ENCODE measurements around the gene COBLL1. TPM values are rescaled to one million over a fixed set of nuclear protein-coding genes. Genes with fewer than 3 reads are reported as not detected.
A peak's percentile ranks its signal among the peaks of the same experiment; 100 is the strongest.
"Not testable (repeated sequence)": the region's sequence is repeated elsewhere in the genome, so short reads cannot be mapped to it uniquely, and the experiment has no call there.

The COBLL1 gene
- total and polyA plus RNA-seq, 4 donors = 12.6 to 31.3 (median 20.6) TPM

DNA sequence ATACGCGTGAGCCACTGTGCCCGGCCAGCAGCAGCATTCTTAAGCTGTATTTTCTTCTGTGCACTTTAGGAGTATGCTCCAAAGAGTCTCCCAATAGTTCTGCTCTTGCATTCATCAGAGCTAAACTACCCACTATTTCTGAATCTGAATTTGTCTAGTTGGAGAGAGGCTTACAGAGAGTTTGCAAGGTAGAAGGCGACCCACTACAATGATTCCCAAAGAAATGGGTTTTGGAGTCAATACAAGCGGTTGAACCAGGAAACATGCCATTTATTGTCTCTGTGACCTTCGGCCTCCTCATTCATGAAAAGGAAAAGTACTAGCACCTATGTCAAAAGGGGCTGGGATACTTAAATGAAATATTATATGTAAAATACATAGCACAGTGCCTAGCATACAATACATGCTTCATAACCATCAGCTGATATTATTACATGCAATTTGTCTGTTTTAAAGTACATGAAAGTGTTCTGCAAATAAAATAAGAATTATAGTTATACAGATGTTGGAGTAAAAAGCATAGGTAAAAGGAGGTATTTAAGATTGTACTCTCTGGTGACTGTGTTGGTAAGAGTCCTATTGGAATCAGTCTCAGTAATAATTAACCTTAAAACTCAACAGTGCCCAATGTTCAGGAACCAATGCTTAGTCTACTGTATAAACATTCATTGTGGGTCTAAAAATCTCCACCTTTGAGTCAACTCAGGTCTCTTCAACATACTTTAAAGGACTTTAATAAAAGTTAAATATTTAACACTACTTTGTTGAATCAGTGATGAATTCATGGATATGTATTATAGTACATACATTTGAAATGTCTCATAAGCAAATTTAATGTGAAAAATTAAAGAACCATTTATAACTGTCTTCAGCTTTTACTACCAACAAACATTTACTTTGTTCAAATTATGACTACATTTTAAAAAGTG, 130.5 kb downstream of the COBLL1 start:
- H3K4me3 ChIP-seq (ENCODE audit: low read depth, low read length) = no peak overlapping the region
- no CpG with 5 or more reads among the region's 6 CpGs for WGBS (ENCODE audit: insufficient coverage)
- no peaks in the 10 kb centered on the region for H3K36me3 ChIP-seq (ENCODE audit: control insufficient read depth, insufficient read depth, low read length)
- H3K4me1 ChIP-seq (ENCODE audit: control insufficient read depth, insufficient read depth, low read length) = no peaks in the 10 kb centered on the region
- DNase-seq (ENCODE audit: low read depth in 4 of 6, low spot score in 6 of 6) = no peak
- no peaks in the 10 kb centered on the region for H3K27me3 ChIP-seq (ENCODE audit: control insufficient read depth, insufficient read depth, low read length)
- no peaks in the 10 kb centered on the region for H3K9me3 ChIP-seq (ENCODE audit: control insufficient read depth, insufficient read depth, low read length)
- H3K27ac ChIP-seq (ENCODE audit: low read depth, low read length) = no peak overlapping the region

DNA sequence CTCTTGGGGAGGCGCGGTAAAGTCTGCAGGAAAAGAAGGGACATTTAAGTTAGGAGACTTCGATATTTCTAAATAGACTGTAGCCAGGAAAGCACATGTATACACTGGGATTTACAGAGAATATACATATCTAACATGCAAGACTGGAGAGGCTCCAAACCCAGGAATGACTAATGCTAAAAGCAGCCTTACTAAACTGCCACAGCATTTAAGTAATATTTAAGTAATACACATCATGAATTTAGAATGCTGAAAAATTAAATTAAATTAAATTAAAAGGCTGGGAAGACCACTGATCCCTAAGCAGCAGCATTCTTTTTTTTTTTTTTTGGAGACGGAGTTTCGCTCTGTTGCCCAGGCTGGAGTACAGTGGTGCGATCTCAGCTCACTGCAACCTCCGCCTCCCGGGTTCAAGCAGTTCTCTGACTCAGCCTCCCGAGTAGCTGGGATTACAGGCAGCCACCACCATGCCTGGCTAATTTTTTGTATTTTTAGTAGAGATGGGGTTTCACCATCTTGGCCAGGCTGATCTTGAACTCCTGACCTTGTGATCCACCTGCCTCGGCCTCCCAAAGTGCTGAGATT, 131.3 kb downstream of the COBLL1 start:
- DNase-seq (ENCODE audit: low read depth in 4 of 6, low spot score in 6 of 6); H3K27me3 ChIP-seq (ENCODE audit: control insufficient read depth, insufficient read depth, low read length); H3K9me3 ChIP-seq (ENCODE audit: control insufficient read depth, insufficient read depth, low read length); H3K36me3 ChIP-seq (ENCODE audit: control insufficient read depth, insufficient read depth, low read length); H3K4me3 ChIP-seq (ENCODE audit: low read depth, low read length); H3K4me1 ChIP-seq (ENCODE audit: control insufficient read depth, insufficient read depth, low read length); H3K27ac ChIP-seq (ENCODE audit: low read depth, low read length): not testable (repeated sequence)
- WGBS (ENCODE audit: insufficient coverage) = 95% methylated on average over 4 of the region's 10 CpGs

DNA sequence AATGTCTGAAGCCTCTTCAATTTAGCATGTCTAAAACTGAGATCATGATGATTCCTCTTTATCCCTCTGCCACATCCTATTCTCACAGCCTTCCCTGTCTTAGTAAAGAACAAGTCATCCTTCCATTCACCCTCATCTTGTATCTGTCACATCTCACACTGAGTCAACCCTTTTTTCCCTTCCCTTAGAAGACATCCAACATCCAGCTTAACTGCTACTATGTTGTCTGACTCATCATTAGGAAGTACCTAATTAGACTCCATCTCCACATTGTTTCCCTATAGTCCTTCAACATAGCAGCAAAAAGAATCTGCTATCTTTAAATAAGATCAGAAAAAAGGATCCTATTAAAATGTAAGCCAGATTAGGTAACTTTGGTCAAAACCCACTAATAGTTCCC, 135.1 kb downstream of the COBLL1 start:
- Histone ChIP-seq H3K9me3 (ENCODE audit: control insufficient read depth, insufficient read depth, low read length) (no peaks in the 10 kb centered on the region), H3K4me1 (ENCODE audit: control insufficient read depth, insufficient read depth, low read length) (no peaks in the 10 kb centered on the region), H3K4me3 (ENCODE audit: low read depth, low read length) (no peak overlapping the region), H3K27me3 (ENCODE audit: control insufficient read depth, insufficient read depth, low read length) (no peaks in the 10 kb centered on the region), H3K36me3 (ENCODE audit: control insufficient read depth, insufficient read depth, low read length) (no peaks in the 10 kb centered on the region), H3K27ac (ENCODE audit: low read depth, low read length) (no peak overlapping the region)
- no peak for DNase-seq (ENCODE audit: low read depth in 4 of 6, low spot score in 6 of 6)

DNA sequence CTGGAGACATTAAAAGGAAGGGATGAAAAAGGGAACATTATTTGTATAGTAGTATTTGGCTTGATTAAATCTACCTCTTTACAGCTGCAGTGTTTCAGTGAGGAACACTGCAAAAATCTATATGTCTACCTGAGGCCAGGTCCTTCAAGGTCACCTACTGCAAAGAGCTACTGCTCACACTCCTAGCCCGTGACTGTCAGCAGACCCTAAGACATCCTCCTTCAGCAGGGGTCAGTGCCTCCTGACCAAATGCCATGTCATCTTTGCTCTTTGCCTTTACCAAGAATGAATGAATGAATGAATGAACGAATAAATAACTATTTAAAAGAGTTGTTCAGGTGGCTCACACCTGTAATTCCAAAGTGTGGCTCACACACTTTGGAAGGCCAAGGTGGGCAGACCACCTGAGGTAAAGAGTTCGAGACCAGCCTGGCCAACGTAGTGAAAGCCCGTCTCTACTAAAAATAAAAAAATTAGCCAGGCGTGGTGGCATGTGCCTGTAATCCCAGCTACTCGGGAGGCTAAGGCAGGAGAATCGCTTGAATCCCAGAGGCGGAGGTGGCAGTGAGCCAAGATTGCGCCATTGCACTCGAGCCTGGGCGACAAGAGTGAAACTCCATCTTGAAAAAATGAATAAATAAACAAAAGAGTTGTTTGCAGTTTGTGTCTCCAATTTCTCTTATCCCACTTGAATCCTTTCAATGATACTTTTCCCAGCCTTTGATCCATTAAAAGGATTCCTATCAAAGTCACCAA, 136.0 kb downstream of the COBLL1 start:
- DNase-seq (ENCODE audit: low read depth in 4 of 6, low spot score in 6 of 6) = no peak
- no peak overlapping the region for H3K4me3 ChIP-seq (ENCODE audit: low read depth, low read length)
- H3K27me3 ChIP-seq (ENCODE audit: control insufficient read depth, insufficient read depth, low read length) = no peaks in the 10 kb centered on the region
- H3K36me3 ChIP-seq (ENCODE audit: control insufficient read depth, insufficient read depth, low read length) = no peaks in the 10 kb centered on the region
- H3K4me1 ChIP-seq (ENCODE audit: control insufficient read depth, insufficient read depth, low read length) = no peaks in the 10 kb centered on the region
- H3K27ac ChIP-seq (ENCODE audit: low read depth, low read length) = no peak overlapping the region
- no peaks in the 10 kb centered on the region for H3K9me3 ChIP-seq (ENCODE audit: control insufficient read depth, insufficient read depth, low read length)
- 94% methylated on average over 5 of the region's 12 CpGs for WGBS (ENCODE audit: insufficient coverage)

DNA sequence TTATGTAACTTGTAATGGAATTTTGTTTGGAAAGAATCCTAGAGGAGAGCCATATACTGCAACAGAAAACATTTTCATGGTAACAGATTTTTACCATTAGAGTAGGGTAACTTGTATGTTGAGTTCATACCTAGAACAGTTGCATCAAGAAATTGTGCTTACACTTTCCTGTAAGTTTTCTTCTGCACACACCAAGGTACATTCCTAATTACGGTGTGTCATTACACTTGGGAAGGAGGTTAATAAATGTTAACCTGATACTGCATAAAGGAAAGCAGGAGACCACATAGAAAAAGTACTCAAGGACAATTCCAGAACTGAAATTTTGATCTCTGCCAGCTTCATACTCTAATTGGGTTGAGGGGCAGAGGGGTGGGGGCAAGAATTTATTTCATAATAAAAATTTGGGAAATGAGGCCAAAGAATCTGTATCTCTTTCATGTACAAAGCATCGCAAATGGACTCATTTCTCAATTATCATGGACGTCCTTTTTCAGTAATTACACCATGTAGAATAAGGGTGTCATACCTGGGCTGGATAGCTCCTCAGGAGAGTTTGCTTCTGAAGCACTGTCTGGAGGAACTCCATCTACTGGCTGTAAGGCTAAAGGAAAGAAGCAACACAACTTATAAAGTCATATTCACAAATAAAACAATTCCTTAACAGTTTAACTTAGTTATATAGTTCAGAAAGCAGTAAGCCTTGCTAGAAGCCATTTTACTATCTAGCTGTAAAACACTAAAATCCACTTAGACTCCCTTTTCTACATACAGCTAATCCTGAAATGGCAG, 137.5 kb downstream of the COBLL1 start:
- no peaks in the 10 kb centered on the region for H3K27me3 ChIP-seq (ENCODE audit: control insufficient read depth, insufficient read depth, low read length)
- no peaks in the 10 kb centered on the region for H3K9me3 ChIP-seq (ENCODE audit: control insufficient read depth, insufficient read depth, low read length)
- no peak overlapping the region for H3K27ac ChIP-seq (ENCODE audit: low read depth, low read length)
- no peak for DNase-seq (ENCODE audit: low read depth in 4 of 6, low spot score in 6 of 6)
- WGBS (ENCODE audit: insufficient coverage) = no CpG with 5 or more reads among the region's 3 CpGs
- no peaks in the 10 kb centered on the region for H3K36me3 ChIP-seq (ENCODE audit: control insufficient read depth, insufficient read depth, low read length)
- H3K4me3 ChIP-seq (ENCODE audit: low read depth, low read length) = no peak overlapping the region
- no peaks in the 10 kb centered on the region for H3K4me1 ChIP-seq (ENCODE audit: control insufficient read depth, insufficient read depth, low read length)

DNA sequence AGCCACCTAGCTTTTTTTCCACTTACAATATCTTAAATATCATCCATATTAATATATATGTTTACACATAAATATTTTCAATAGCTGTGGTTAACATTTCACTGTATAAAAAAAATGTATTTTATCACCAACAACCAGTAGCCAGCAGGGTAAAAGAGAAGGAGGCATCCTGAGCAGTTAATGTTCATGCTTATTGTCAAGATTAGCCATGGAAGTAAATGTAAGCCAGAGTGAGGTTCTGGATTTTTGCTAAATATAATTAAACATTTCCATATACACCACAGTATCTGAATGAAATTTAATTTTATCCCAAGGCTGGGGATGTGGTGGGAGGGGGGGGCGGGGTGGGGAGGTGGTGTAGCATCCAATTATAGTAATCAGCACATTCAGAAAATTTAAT, 140.1 kb downstream of the COBLL1 start:
- Histone ChIP-seq H3K27me3 (ENCODE audit: control insufficient read depth, insufficient read depth, low read length) (no peaks in the 10 kb centered on the region), H3K4me1 (ENCODE audit: control insufficient read depth, insufficient read depth, low read length) (no peaks in the 10 kb centered on the region), H3K4me3 (ENCODE audit: low read depth, low read length) (no peak overlapping the region), H3K9me3 (ENCODE audit: control insufficient read depth, insufficient read depth, low read length) (no peaks in the 10 kb centered on the region), H3K27ac (ENCODE audit: low read depth, low read length) (no peak overlapping the region), H3K36me3 (ENCODE audit: control insufficient read depth, insufficient read depth, low read length) (no peaks in the 10 kb centered on the region)
- no CpG with 5 or more reads among the region's 1 CpG for WGBS (ENCODE audit: insufficient coverage)
- no peak for DNase-seq (ENCODE audit: low read depth in 4 of 6, low spot score in 6 of 6)

DNA sequence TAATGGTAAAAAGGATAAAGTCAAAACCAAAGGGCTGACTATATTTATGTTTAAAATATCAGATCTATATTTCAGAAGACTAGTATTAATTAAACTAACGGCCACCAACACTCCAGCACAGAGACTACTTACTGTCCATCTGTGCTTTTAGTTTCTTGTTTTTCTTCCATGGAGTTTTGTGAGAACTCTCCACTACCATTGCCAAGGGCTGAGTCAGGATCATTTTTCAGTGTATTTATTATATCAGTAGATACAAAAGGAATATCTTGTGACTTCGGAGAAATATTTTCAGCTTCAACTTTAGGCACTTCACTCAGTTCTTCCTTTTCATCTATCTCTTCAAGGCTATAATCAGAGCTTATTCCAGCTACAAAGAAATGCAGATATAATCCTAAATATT, 141.2 kb downstream of the COBLL1 start:
- H3K4me1 ChIP-seq (ENCODE audit: control insufficient read depth, insufficient read depth, low read length) = no peaks in the 10 kb centered on the region
- H3K27ac ChIP-seq (ENCODE audit: low read depth, low read length) = no peak overlapping the region
- H3K27me3 ChIP-seq (ENCODE audit: control insufficient read depth, insufficient read depth, low read length) = no peaks in the 10 kb centered on the region
- no peak for DNase-seq (ENCODE audit: low read depth in 4 of 6, low spot score in 6 of 6)
- H3K9me3 ChIP-seq (ENCODE audit: control insufficient read depth, insufficient read depth, low read length) = no peaks in the 10 kb centered on the region
- no CpG with 5 or more reads among the region's 2 CpGs for WGBS (ENCODE audit: insufficient coverage)
- no peak overlapping the region for H3K4me3 ChIP-seq (ENCODE audit: low read depth, low read length)
- H3K36me3 ChIP-seq (ENCODE audit: control insufficient read depth, insufficient read depth, low read length) = no peaks in the 10 kb centered on the region

DNA sequence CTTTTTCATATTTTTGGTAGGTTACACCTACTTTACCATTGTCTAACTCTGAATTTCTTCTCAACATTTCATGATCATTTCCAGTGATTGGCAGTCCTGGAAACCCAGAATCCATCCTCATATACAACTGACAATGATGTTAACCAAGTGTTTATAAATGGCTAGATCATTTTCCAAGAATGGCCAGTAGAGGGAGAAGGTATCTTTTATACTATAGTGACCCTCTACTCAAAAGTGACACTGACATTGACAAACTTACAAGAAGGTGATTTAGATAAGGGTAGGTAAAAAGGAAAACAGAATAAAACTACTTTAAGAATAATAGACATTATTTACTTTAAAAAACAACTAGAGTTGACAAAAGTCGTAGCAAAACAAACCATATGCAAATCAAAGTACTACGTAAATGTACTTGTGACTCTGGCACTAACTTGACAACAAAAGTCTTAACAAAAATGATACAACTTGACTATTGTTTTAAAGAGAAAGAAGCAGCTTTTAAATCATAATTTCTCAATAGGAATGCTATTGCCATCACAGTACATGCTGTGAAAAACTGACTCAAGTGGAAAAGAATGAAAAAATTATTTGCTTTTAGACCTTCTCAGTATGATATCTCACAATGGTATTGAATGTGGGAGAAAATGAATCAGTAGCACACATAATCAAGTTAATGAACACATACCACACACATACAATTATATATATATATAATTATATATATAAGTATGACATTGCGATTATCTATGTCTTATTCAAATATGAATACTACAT, 143.7 kb downstream of the COBLL1 start:
- Histone ChIP-seq H3K27me3 (ENCODE audit: control insufficient read depth, insufficient read depth, low read length) (no peaks in the 10 kb centered on the region), H3K4me1 (ENCODE audit: control insufficient read depth, insufficient read depth, low read length) (no peaks in the 10 kb centered on the region), H3K9me3 (ENCODE audit: control insufficient read depth, insufficient read depth, low read length) (no peaks in the 10 kb centered on the region), H3K27ac (ENCODE audit: low read depth, low read length) (no peak overlapping the region), H3K36me3 (ENCODE audit: control insufficient read depth, insufficient read depth, low read length) (no peaks in the 10 kb centered on the region), H3K4me3 (ENCODE audit: low read depth, low read length) (no peak overlapping the region)
- peak in 2 of 6 donors; percentile 15 to 31 for DNase-seq (ENCODE audit: low read depth in 4 of 6, low spot score in 6 of 6)
- WGBS (ENCODE audit: insufficient coverage) = no CpG with 5 or more reads among the region's 3 CpGs

DNA sequence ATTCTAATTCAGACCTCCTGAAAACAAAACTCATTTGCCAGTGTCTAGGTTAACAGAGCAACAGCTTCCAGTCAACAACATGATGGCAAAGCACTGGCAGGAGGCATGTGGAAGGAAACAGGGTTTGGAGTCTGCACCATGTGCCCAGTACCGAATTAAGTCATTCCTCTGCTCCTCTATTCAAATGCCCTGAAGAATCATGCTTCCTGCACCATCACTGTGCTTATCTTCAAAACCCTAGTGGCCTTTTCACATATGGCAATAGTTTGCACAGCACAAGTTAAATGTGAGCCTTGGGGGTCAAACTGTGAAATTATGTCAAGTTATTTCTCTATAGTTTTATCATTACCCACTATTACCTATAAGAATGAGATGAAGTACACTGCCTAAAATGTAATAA, 145.0 kb downstream of the COBLL1 start:
- no peak overlapping the region for H3K4me3 ChIP-seq (ENCODE audit: low read depth, low read length)
- H3K4me1 ChIP-seq (ENCODE audit: control insufficient read depth, insufficient read depth, low read length) = no peaks in the 10 kb centered on the region
- H3K27ac ChIP-seq (ENCODE audit: low read depth, low read length) = no peak overlapping the region
- no peaks in the 10 kb centered on the region for H3K36me3 ChIP-seq (ENCODE audit: control insufficient read depth, insufficient read depth, low read length)
- WGBS (ENCODE audit: insufficient coverage) = 80% methylated on average over 1 of the region's 1 CpG
- H3K9me3 ChIP-seq (ENCODE audit: control insufficient read depth, insufficient read depth, low read length) = no peaks in the 10 kb centered on the region
- no peaks in the 10 kb centered on the region for H3K27me3 ChIP-seq (ENCODE audit: control insufficient read depth, insufficient read depth, low read length)
- DNase-seq (ENCODE audit: low read depth in 4 of 6, low spot score in 6 of 6) = no peak

Measured in spinal cord (tissue), 10 donors.